ENCODE data around the gene NPC1L1.

NPC1L1 gene

GRCh38 chr7:44541028-44541869 lies at the start of gene NPC1L1:
Gene NPC1L1, minus strand, starts transcription at chr7:44541330. Its CDS starts 71 bp downstream, at chr7:44541259.
- no peak for DNase-seq (ENCODE audit: low read depth in 3 of 3)

- no peak for DNase-seq (ENCODE audit: low read depth in 3 of 3)
Observed at GRCh38 chr7:44590910-44591309, 49.8 kb upstream of the NPC1L1 start.

- DNase-seq (ENCODE audit: low read depth in 3 of 3), result peak in 1 of 3 donors; percentile 48
Observed at GRCh38 chr7:44587843-44588711, 46.9 kb upstream of the NPC1L1 start.

- no peak for DNase-seq (ENCODE audit: low read depth in 3 of 3)
Observed at GRCh38 chr7:44583146-44583865, 42.2 kb upstream of the NPC1L1 start.

- peak; percentile 100 for DNase-seq (ENCODE audit: low read depth in 3 of 3)
Observed at GRCh38 chr7:44581879-44582603, 40.9 kb upstream of the NPC1L1 start, which contains the start of gene TMED4. Gene TMED4, minus strand, starts transcription at chr7:44582231. Its CDS starts 25 bp downstream, at chr7:44582206.

- peak in 1 of 3 donors; percentile 24 for DNase-seq (ENCODE audit: low read depth in 3 of 3)
Observed at GRCh38 chr7:44580945-44581878, 40.1 kb upstream of the NPC1L1 start.

GRCh38 chr7:44576228-44576627 lies 35.1 kb upstream of the NPC1L1 start:
- DNase-seq (ENCODE audit: low read depth in 3 of 3), result no peak

- no peak for DNase-seq (ENCODE audit: low read depth in 3 of 3)
Observed at GRCh38 chr7:44575054-44575453, 33.9 kb upstream of the NPC1L1 start.

- no peak for DNase-seq (ENCODE audit: low read depth in 3 of 3)
Observed at GRCh38 chr7:44574287-44574872, 33.2 kb upstream of the NPC1L1 start.

- DNase-seq (ENCODE audit: low read depth in 3 of 3), result peak; percentile 88 to 92 (median 89)
Observed at GRCh38 chr7:44573464-44574286, 32.5 kb upstream of the NPC1L1 start, which contains the start of gene DDX56. Gene DDX56, minus strand, starts transcription at chr7:44573908. Its CDS starts 13 bp downstream, at chr7:44573895.

- no peak for DNase-seq (ENCODE audit: low read depth in 3 of 3)
Observed at GRCh38 chr7:44572771-44573170, 31.6 kb upstream of the NPC1L1 start.

- DNase-seq (ENCODE audit: low read depth in 3 of 3), result no peak
Observed at GRCh38 chr7:44569959-44570358, 28.8 kb upstream of the NPC1L1 start.

GRCh38 chr7:44568771-44569560 lies 27.8 kb upstream of the NPC1L1 start:
- DNase-seq (ENCODE audit: low read depth in 3 of 3), result no peak

- DNase-seq (ENCODE audit: low read depth in 3 of 3), result no peak
Observed at GRCh38 chr7:44567884-44568283, 26.8 kb upstream of the NPC1L1 start.

- no peak for DNase-seq (ENCODE audit: low read depth in 3 of 3)
Observed at GRCh38 chr7:44566680-44567079, 25.6 kb upstream of the NPC1L1 start.

GRCh38 chr7:44565795-44566559 lies 24.8 kb upstream of the NPC1L1 start:
- no peak for DNase-seq (ENCODE audit: low read depth in 3 of 3)
